ENCODE measurements around the gene SCYGR1.

SCYGR1 gene

DNA sequence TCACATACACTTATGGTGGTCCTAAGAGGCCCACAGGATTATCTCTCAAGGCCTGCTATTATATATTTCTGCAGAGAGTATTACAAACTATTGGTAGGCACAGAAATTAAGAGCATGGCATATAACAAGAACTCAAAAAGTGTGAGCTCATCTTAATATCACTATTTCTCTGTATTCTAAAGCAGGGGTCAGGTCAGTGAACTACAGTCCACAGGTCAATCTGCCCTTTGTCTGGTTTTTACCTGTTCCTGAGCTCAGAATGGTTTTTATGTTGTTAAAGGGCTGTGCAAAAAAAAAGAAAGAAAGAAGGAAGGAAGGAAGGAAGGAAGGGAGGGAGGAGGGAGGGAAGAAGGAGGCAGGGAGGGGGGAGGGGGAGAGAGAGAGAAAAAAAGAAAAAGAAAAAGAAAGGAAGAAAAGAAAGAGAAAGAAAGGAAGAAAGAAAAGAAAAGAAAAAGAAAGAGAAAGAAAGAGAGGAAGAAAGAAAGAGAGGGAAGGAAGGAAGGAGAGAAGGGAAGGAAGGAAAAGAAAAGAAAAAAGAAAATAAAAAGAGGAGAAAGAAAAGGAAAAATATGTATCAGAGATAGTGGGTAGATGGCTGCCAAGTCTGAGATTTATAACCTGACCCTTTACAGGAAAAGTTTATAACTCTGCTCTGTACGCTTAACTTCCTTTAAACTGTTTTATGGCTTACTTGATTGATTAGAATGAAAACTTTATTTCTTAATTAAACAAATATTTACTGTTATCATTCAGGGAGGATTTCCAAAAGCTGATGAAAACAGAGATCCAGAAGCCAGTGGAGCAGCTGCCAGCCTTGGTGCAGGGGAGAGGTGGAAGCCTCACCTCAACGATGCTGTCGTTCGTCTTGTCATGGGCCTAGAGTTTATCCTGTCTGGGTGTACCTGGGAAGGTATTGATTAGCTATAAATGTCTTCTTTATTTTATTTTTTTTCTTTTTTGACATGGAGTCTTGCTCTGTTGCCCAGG is 11.2 kb upstream of the SCYGR1 start:
- no peak for DNase-seq (ENCODE audit: extremely low read depth, insufficient read length)
- H3K4me3 ChIP-seq (replicated peaks; ENCODE audit: low read depth, low read length) = no peak overlapping the region
- H3K36me3 ChIP-seq (ENCODE audit: control insufficient read depth, insufficient read depth, low read length) = no peaks in the 10 kb centered on the region
- no peaks in the 10 kb centered on the region for H3K27me3 ChIP-seq (replicated peaks; ENCODE audit: control insufficient read depth, insufficient read depth, low read length)
- TF ChIP-seq, protein P1, sequence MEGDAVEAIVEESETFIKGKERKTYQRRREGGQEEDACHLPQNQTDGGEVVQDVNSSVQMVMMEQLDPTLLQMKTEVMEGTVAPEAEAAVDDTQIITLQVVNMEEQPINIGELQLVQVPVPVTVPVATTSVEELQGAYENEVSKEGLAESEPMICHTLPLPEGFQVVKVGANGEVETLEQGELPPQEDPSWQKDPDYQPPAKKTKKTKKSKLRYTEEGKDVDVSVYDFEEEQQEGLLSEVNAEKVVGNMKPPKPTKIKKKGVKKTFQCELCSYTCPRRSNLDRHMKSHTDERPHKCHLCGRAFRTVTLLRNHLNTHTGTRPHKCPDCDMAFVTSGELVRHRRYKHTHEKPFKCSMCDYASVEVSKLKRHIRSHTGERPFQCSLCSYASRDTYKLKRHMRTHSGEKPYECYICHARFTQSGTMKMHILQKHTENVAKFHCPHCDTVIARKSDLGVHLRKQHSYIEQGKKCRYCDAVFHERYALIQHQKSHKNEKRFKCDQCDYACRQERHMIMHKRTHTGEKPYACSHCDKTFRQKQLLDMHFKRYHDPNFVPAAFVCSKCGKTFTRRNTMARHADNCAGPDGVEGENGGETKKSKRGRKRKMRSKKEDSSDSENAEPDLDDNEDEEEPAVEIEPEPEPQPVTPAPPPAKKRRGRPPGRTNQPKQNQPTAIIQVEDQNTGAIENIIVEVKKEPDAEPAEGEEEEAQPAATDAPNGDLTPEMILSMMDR (IDR thresholded peaks at IDR 0.05; ENCODE audit: insufficient read depth, low read length, poor library complexity, severe bottlenecking) = no peak

- Histone ChIP-seq H3K4me3 (replicated peaks; ENCODE audit: low read depth, low read length) (no peak overlapping the region), H3K36me3 (ENCODE audit: control insufficient read depth, insufficient read depth, low read length) (no peaks in the 10 kb centered on the region), H3K27me3 (replicated peaks; ENCODE audit: control insufficient read depth, insufficient read depth, low read length) (no peaks in the 10 kb centered on the region)
- DNase-seq (ENCODE audit: extremely low read depth, insufficient read length) = no peak
- TF ChIP-seq, protein P1 (IDR thresholded peaks at IDR 0.05; ENCODE audit: insufficient read depth, low read length, poor library complexity, severe bottlenecking) = no peak
Measured at GRCh38 chr2:227397562-227397961, 9.8 kb upstream of the SCYGR1 start.

DNA sequence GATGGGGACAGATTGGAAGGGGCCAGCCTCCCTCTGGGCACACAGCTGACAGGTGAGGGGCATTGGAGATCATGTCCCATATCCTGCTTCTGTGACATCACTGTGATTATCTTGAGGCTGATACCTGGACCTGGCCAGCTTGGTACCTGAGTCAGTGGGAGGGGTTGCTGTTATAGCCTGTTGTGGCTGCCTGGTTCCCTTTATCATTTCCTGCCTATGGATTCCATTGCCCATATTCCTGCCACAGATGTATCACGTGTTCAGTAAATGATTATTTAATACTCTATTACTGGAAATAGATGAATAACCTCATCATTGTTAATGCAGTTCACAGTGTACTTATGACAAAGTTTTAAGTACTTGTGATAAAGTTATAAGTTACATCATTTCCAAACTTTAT is 7.8 kb upstream of the SCYGR1 start:
- Histone ChIP-seq H3K4me3 (replicated peaks; ENCODE audit: low read depth, low read length) (no peak overlapping the region), H3K36me3 (ENCODE audit: control insufficient read depth, insufficient read depth, low read length) (no peaks in the 10 kb centered on the region), H3K27me3 (replicated peaks; ENCODE audit: control insufficient read depth, insufficient read depth, low read length) (no peaks in the 10 kb centered on the region)
- no peak for DNase-seq (ENCODE audit: extremely low read depth, insufficient read length)
- TF ChIP-seq, protein P1 (IDR thresholded peaks at IDR 0.05; ENCODE audit: insufficient read depth, low read length, poor library complexity, severe bottlenecking) = no peak

DNA sequence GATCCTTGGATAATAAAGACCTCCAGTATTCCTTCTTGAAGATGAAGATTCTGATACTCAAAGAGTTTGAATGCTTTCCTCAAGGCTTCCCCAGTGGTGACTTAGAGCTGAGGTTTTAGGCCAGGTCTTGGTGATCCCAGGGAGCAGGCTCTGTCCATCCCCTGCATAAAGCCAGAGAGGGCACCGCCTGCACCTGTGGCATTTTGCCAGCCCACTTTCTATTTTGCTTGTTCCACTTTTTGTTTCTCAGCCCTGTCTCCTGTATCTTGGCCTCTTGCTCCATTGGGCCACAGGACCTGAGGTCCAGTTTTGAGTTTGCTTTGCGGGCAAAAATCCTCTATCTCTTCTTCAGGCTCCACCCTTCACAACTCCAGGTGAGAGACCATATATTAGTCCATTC is 6.7 kb upstream of the SCYGR1 start:
- Histone ChIP-seq H3K4me3 (replicated peaks; ENCODE audit: low read depth, low read length) (no peak overlapping the region), H3K27me3 (replicated peaks; ENCODE audit: control insufficient read depth, insufficient read depth, low read length) (no peaks in the 10 kb centered on the region), H3K36me3 (ENCODE audit: control insufficient read depth, insufficient read depth, low read length) (no peaks in the 10 kb centered on the region)
- DNase-seq (ENCODE audit: extremely low read depth, insufficient read length) = no peak
- TF ChIP-seq, protein P1 (IDR thresholded peaks at IDR 0.05; ENCODE audit: insufficient read depth, low read length, poor library complexity, severe bottlenecking) = no peak

- TF ChIP-seq, protein P1 (IDR thresholded peaks at IDR 0.05; ENCODE audit: insufficient read depth, low read length, poor library complexity, severe bottlenecking) = no peak
Measured at GRCh38 chr2:227390468-227391256, 2.9 kb upstream of the SCYGR1 start.

More at GRCh38 chr2:227390468-227391256, 2.9 kb upstream of the SCYGR1 start:
- Histone ChIP-seq H3K27me3 (replicated peaks; ENCODE audit: control insufficient read depth, insufficient read depth, low read length) (no peaks in the 10 kb centered on the region), H3K4me3 (replicated peaks; ENCODE audit: low read depth, low read length) (no peak overlapping the region), H3K36me3 (ENCODE audit: control insufficient read depth, insufficient read depth, low read length) (no peaks in the 10 kb centered on the region)
- DNase-seq (ENCODE audit: extremely low read depth, insufficient read length) = no peak

Measured in GM06990 (cell line).